ENCODE data around the gene ENPP3.

GRCh38 chr6:131655951-131656350 lies 18.8 kb downstream of the ENPP3 start:
- TF ChIP-seq POLR2A (IDR thresholded peaks at IDR 0.05; ENCODE audit: low read length) (peak; percentile 22), GATA1 (IDR thresholded peaks at IDR 0.05; ENCODE audit: low read depth, low read length) (no peak)
